HepG2 (cell line): ENCODE results near the gene TMEM198. TPM values are rescaled to one million over a fixed set of nuclear protein-coding genes. Genes with fewer than 3 reads are reported as not detected.

ENCODE experiments used
- ATM ChIP-seq: fragments of 450-650 bp; IDR thresholded peaks from 2 replicates; pipeline ENCODE4 v1.7.1; 2017; ENCODE audit warnings: mild to moderate bottlenecking, borderline replicate concordance
- CHD4 ChIP-seq: fragments of 200-600 bp; sonication (generic); IDR thresholded peaks from 2 replicates; pipeline ENCODE4 v1.7.0; 2017; ENCODE audit warnings: mild to moderate bottlenecking, low read length, borderline replicate concordance
- ELF1 ChIP-seq: sonication (generic); formaldehyde crosslinking; IDR thresholded peaks from 2 replicates; pipeline ENCODE4 v1.4.0; 2020; ENCODE audit warnings: missing genetic modification reagents
- EP300 ChIP-seq, 3 experiments: sonication (generic) in 1 of 3; formaldehyde crosslinking in 1 of 3; IDR thresholded peaks; 2 replicates each; pipeline versions ENCODE4 v1.5.1 to v1.6.1; 2011 to 2020; ENCODE audit warnings: low read depth in 2 of 3, low read length in 2 of 3, borderline replicate concordance in 1 of 3, improper control_type of control experiment in 1 of 3, mild to moderate bottlenecking in 1 of 3, missing genetic modification reagents in 1 of 3, moderate library complexity in 1 of 3
- HES4 ChIP-seq: sonication (generic); formaldehyde crosslinking; IDR thresholded peaks from 2 replicates; pipeline ENCODE4 v1.9.0; 2021; ENCODE audit warnings: mild to moderate bottlenecking, missing genetic modification reagents, borderline replicate concordance
- HOXA9 ChIP-seq: sonication (generic); formaldehyde crosslinking; IDR thresholded peaks from 2 replicates; pipeline ENCODE4 v1.8.1; 2022; ENCODE audit warnings: missing genetic modification reagents, mild to moderate bottlenecking, moderate library complexity, borderline replicate concordance
- NR2F1 ChIP-seq, 2 experiments: fragments of 450-650 bp in 1 of 2; formaldehyde crosslinking in 1 of 2; IDR thresholded peaks; 2 replicates each; pipeline versions ENCODE4 v1.5.0 to v1.6.1; 2016 to 2020; ENCODE audit warnings: mild to moderate bottlenecking in 1 of 2, missing compliant biosample characterization in 1 of 2, missing genetic modification reagents in 1 of 2, moderate library complexity in 1 of 2
- PITX1 ChIP-seq: sonication (generic); formaldehyde crosslinking; IDR thresholded peaks from 2 replicates; pipeline ENCODE4 v1.5.1; 2020; ENCODE audit warnings: mild to moderate bottlenecking, missing genetic modification reagents
- TBL1XR1 ChIP-seq: fragments of 150-350 bp; IDR thresholded peaks from 2 replicates; pipeline ENCODE4 v1.6.1; 2014; ENCODE audit warnings: borderline replicate concordance, low read length; ENCODE audit not compliant: partially characterized antibody
- ZNF329 ChIP-seq: sonication (generic); formaldehyde crosslinking; IDR thresholded peaks from 2 replicates; pipeline ENCODE4 v1.9.0; 2021; ENCODE audit warnings: low read depth, mild to moderate bottlenecking, missing genetic modification reagents
- ZNF441 ChIP-seq: sonication (generic); formaldehyde crosslinking; IDR thresholded peaks from 2 replicates; pipeline ENCODE4 v1.7.0; 2021; ENCODE audit warnings: missing genetic modification reagents, borderline replicate concordance
- ZNF572 ChIP-seq: sonication (generic); formaldehyde crosslinking; IDR thresholded peaks from 2 replicates; pipeline ENCODE4 v1.5.1; 2020; ENCODE audit warnings: mild to moderate bottlenecking, missing genetic modification reagents
- ZNF737 ChIP-seq: sonication (generic); formaldehyde crosslinking; IDR thresholded peaks from 2 replicates; pipeline ENCODE4 v1.5.0; 2020; ENCODE audit warnings: missing genetic modification reagents, mild to moderate bottlenecking, borderline replicate concordance
- ZNF749 ChIP-seq: sonication (generic); formaldehyde crosslinking; IDR thresholded peaks from 2 replicates; pipeline ENCODE4 v1.8.0; 2022; ENCODE audit warnings: mild to moderate bottlenecking, missing genetic modification reagents, moderate library complexity, borderline replicate concordance
- ZNF775 ChIP-seq: sonication (generic); formaldehyde crosslinking; IDR thresholded peaks from 2 replicates; pipeline ENCODE4 v1.4.0; 2020; ENCODE audit warnings: missing genetic modification reagents, mild to moderate bottlenecking, moderate library complexity, borderline replicate concordance
- ZNF780A ChIP-seq: sonication (generic); formaldehyde crosslinking; IDR thresholded peaks from 2 replicates; pipeline ENCODE4 v1.8.0; 2022; ENCODE audit warnings: mild to moderate bottlenecking, missing genetic modification reagents, moderate library complexity
- ZNF839 ChIP-seq: sonication (generic); formaldehyde crosslinking; IDR thresholded peaks from 2 replicates; pipeline ENCODE4 v1.4.0; 2020; ENCODE audit warnings: missing genetic modification reagents, mild to moderate bottlenecking, borderline replicate concordance
- polyA plus RNA-seq, 8 experiments: library from polyadenylated mRNA; depleted of rRNA in 3 of 8; stranded (reverse) in 7 of 8; unstranded in 1 of 8; fragments of >200 nt; fragmentation: Illumina TruSeq in 4 of 8; extraction: Trizol in 4 of 8; gene quantifications; 2 replicates each; pipeline versions ENCODE4 v1.2.1 to v1.2.3, GENCODE V29; 2011 to 2016; ENCODE audit warnings: low read depth in 4 of 8, missing spikeins in 1 of 8, mixed read lengths in 1 of 8; ENCODE audit not compliant: insufficient read depth in 1 of 8
- total RNA-seq, 5 experiments: library from RNA; depleted of rRNA; stranded (reverse); fragments of >200 nt; fragmentation: Illumina TruSeq; extraction: Trizol; gene quantifications; 2 replicates each; pipeline ENCODE4 v1.2.3, GENCODE V29; 2016; ENCODE audit warnings: low read depth in 1 of 5
- TF ChIP-seq, protein P1 (sequence below): sonication (generic); formaldehyde crosslinking; IDR thresholded peaks from 2 replicates; pipeline ENCODE4 v1.4.0; 2020; ENCODE audit warnings: mild to moderate bottlenecking, missing genetic modification reagents
- TF ChIP-seq, protein P2 (sequence below): IDR thresholded peaks from 2 replicates; pipeline ENCODE4 v1.6.1; 2016; ENCODE audit warnings: missing biosample characterization, missing genetic modification reagents, low read depth
- TF ChIP-seq, protein P3 (sequence below), 2 experiments: fragments of 450-650 bp in 1 of 2; sonication (generic) in 1 of 2; formaldehyde crosslinking; IDR thresholded peaks; 2 replicates each; pipeline versions ENCODE4 v1.5.0 to v1.8.0; 2020 to 2022; ENCODE audit warnings: mild to moderate bottlenecking in 1 of 2, missing genetic modification reagents in 1 of 2
- TF ChIP-seq, protein P4 (sequence below): sonication (generic); formaldehyde crosslinking; IDR thresholded peaks from 2 replicates; pipeline ENCODE4 v1.5.0; 2020; ENCODE audit warnings: missing genetic modification reagents, mild to moderate bottlenecking, borderline replicate concordance
- TF ChIP-seq, protein P5 (sequence below): sonication (generic); formaldehyde crosslinking; conservative IDR thresholded peaks from 2 replicates; pipeline ENCODE4 v1.8.0; 2022; ENCODE audit warnings: low read depth, missing genetic modification reagents

Gene TMEM198
- total and polyA plus RNA-seq, 2 of the 13 experiments (the other 11 are each of a cell fraction or from before 2014, with no cell fraction given), result 17.3 to 23.5 TPM

DNA sequence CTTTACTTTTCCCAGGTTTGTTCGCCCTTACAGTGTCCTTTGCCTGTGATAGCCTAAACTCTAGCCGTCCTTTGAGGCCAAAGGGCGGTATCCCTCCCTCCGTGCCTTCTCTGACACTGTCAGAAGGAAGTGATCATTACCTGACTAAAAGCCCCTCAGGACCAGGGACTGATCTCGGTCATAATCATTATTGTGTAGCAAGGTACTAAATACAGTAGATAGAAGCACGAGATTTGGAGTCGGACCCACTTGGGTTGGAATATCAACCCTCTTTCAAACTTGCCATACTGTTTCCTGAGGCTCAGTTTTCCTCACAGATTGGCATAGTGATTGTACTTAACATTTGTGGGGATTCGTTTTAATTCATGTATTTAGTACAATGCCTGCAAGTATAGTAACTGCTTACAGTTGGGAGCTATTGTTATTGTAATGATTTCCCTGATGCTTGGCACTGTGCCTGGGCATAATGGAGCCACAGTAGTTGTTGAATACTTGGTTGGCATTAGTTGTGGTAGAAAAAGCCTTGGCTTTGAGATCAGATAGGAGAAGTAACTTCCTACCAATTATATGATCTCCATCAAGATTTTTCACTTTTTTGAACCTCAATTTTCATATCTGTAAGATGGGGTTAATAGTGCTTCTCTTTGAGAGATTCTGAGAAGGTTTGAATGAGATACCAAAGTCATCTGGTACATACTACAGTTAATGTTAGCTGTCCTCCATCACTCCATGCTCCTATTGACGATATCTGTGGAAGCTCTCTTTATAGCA, 54.7 kb downstream of the TMEM198 start (continued):
- TF ChIP-seq ELF1 (CRISPR knock-in tag) (no peak), ZNF737 (CRISPR knock-in tag) (no peak), ZNF749 (CRISPR knock-in tag) (no peak), HOXA9 (CRISPR knock-in tag) (no peak), ZNF839 (CRISPR knock-in tag) (no peak), EP300 (IDR thresholded peaks at IDR 0.05; ENCODE audit: low read depth in 2 of 2, low read length in 2 of 2) (no peak), EP300 (CRISPR knock-in tag; IDR thresholded peaks at IDR 0.05; ENCODE audit: borderline replicate concordance) (no peak), PITX1 (CRISPR knock-in tag) (no peak), ZNF780A (CRISPR knock-in tag) (no peak), ZNF775 (CRISPR knock-in tag) (no peak), ATM (no peak), NR2F1 (CRISPR knock-in tag; IDR thresholded peaks at IDR 0.05) (peak; percentile 53 to 75; a peak in 3 of 4 replicates), HES4 (CRISPR knock-in tag) (no peak), ZNF329 (CRISPR knock-in tag) (no peak), ZNF441 (CRISPR knock-in tag) (0 out of 2 replicates have a peak, but pooled peaks have one; percentile 37), CHD4 (peak; percentile 58; the same call in 1 of the 2 replicates), ZNF572 (no peak), TBL1XR1 (no peak)
- TF ChIP-seq, protein P1, sequence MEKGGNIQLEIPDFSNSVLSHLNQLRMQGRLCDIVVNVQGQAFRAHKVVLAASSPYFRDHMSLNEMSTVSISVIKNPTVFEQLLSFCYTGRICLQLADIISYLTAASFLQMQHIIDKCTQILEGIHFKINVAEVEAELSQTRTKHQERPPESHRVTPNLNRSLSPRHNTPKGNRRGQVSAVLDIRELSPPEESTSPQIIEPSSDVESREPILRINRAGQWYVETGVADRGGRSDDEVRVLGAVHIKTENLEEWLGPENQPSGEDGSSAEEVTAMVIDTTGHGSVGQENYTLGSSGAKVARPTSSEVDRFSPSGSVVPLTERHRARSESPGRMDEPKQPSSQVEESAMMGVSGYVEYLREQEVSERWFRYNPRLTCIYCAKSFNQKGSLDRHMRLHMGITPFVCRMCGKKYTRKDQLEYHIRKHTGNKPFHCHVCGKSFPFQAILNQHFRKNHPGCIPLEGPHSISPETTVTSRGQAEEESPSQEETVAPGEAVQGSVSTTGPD (CRISPR knock-in tag), result no peak
- TF ChIP-seq, protein P2, sequence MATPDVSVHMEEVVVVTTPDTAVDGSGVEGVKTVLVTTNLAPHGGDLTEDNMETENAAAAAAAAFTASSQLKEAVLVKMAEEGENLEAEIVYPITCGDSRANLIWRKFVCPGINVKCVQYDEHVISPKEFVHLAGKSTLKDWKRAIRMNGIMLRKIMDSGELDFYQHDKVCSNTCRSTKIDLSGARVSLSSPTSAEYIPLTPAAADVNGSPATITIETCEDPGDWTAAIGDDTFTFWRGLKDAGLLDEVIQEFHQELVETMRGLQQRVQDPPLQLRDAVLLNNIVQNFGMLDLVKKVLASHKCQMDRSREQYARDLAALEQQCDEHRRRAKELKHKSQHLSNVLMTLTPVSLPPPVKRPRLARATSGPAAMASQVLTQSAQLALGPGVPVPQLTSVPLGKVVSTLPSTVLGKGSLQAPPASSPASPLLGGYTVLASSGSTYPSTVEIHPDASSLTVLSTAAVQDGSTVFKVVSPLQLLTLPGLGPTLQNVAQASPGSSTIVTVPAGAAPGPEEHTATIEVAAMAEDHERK (CRISPR knock-in tag), result no peak
- TF ChIP-seq, protein P3, sequence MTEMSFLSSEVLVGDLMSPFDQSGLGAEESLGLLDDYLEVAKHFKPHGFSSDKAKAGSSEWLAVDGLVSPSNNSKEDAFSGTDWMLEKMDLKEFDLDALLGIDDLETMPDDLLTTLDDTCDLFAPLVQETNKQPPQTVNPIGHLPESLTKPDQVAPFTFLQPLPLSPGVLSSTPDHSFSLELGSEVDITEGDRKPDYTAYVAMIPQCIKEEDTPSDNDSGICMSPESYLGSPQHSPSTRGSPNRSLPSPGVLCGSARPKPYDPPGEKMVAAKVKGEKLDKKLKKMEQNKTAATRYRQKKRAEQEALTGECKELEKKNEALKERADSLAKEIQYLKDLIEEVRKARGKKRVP (CRISPR knock-in tag; IDR thresholded peaks at IDR 0.05), result no peak
- TF ChIP-seq, protein P4, sequence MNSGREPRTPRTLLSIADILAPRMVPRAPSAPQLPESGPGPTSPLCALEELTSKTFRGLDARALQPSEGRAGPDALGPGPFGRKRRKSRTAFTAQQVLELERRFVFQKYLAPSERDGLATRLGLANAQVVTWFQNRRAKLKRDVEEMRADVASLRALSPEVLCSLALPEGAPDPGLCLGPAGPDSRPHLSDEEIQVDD, result no peak
- TF ChIP-seq, protein P5, sequence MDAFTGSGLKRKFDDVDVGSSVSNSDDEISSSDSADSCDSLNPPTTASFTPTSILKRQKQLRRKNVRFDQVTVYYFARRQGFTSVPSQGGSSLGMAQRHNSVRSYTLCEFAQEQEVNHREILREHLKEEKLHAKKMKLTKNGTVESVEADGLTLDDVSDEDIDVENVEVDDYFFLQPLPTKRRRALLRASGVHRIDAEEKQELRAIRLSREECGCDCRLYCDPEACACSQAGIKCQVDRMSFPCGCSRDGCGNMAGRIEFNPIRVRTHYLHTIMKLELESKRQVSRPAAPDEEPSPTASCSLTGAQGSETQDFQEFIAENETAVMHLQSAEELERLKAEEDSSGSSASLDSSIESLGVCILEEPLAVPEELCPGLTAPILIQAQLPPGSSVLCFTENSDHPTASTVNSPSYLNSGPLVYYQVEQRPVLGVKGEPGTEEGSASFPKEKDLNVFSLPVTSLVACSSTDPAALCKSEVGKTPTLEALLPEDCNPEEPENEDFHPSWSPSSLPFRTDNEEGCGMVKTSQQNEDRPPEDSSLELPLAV (CRISPR knock-in tag), result no peak
